ENCODE measurements around the gene CRAT.
"Not testable (repeated sequence)": the region's sequence is repeated elsewhere in the genome, so short reads cannot be mapped to it uniquely, and the experiment has no call there.

CRAT gene

GRCh38 chr9:129138476-129139232 lies 28.1 kb upstream of the CRAT start:
- no peak for DNase-seq (ENCODE audit: low spot score)

GRCh38 chr9:129138144-129138462 lies 27.5 kb upstream of the CRAT start:
- DNase-seq (ENCODE audit: low spot score) = no peak

DNA sequence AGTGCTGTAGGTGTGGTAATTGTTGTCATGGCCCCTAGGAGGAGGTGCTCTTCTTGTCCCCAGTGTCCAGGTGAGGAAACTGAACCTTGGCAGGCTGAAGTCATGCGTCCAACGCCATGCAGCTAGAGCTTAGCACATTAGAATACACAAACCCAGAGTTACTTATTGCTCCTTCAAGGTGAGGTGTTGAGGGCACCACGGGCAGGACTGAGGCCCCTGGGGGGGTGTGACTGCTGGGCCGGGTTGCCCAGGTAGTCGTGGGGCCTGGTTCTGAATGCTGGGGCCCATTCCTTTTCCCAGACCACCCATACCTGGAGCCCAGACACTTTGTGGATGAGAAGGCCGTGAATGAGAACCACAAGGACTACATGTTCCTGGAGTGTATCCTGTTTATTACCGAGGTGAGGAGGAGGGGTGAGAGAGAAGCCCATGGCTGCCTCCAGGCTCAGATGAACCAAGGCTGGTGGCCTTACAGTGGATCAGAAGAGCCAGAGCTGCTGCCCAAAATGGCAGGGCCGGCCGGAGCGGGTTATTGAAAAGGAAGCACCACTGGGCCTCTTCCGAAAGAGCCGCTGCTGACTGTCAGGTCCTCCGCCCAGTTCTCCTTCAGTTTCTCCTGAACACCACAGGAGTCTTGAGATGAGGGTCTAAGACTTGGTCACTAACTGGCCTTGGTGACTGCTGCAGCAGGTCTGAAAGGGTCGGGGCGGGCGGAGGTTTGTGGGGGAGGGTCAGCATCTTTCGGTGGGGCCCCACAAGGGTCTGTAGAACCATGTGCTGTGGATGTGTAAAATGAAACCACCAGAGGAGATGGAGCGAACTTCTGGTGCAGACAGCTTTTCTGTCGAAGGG lies 26.9 kb upstream of the CRAT start:
- DNase-seq (ENCODE audit: low spot score) = no peak

DNA sequence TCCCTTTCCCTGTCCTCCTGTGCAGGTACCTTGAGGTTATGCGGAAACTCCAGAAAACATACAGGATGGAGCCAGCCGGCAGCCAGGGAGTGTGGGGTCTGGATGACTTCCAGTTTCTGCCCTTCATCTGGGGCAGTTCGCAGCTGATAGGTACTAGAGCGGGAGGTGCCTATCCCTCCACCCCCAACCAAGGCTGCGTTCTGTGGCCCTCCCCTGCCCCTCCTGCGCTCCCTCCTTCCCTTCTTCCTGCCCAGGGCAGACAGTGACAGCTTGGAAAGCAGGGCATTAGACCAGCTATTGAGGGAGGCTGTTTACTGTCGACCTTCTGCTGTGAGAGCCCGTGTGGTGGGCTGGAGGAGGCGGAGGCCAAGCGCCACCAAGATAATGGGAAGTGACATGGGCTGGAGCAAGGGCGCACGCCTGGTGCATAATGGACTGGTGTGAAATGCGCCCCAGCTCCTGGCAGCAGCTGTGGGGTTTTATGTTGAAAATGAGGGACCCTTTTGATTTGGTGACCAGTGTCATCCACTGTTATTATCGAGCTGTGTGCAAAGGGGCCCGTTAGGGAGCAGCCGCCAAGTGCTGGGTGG lies 25.9 kb upstream of the CRAT start:
- no peak for DNase-seq (ENCODE audit: low spot score)

DNA sequence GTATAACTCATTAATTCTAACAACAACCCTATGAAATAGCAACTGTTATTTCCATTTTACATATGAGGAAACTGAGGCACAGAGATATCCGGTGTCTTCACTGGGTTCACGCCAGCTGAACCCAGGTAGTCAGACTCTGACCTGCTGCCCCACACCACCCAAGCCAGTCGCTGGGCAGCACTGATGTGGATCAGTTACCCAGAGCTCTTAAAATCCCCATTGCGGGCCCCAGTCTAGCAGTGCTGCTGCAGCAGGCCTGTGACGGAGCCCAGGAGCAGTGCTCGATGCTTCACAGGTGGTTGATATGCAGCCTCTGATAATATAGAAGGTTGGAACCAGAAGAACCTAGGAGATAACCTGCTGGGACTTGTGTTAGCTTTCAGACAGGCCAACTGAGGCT lies 24.9 kb upstream of the CRAT start:
- no peak for DNase-seq (ENCODE audit: low spot score)

DNA sequence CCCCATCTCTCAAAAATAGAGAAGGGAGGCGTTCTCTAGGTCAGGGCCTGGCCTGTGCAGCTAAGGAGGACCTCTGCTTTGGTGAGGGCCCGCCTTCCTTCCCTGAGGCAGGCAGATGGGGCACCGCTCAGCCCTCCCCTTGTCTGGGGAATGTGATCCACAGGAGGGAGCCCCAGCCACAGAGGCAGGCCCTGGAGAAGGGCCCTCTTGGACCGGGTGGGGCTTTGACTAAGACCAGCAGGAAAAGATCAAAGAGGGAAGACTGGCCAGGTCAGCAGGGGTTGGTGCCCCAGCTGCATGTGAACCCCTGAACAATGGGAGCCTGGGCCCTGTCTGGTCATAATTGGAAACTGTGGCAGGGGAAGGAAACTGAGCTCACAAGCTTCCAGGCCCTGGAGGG lies 22.5 kb upstream of the CRAT start:
- no peak for DNase-seq (ENCODE audit: low spot score)

- peak; percentile 87 for DNase-seq (ENCODE audit: low spot score)
Observed at GRCh38 chr9:129131300-129132145, 20.9 kb upstream of the CRAT start.

- no peak for DNase-seq (ENCODE audit: low spot score)
Observed at GRCh38 chr9:129130791-129131190, 20.2 kb upstream of the CRAT start.

GRCh38 chr9:129130271-129130670 lies 19.7 kb upstream of the CRAT start:
- not testable (repeated sequence) for DNase-seq (ENCODE audit: low spot score)

GRCh38 chr9:129128689-129129088 lies 18.1 kb upstream of the CRAT start:
- no peak for DNase-seq (ENCODE audit: low spot score)

DNA sequence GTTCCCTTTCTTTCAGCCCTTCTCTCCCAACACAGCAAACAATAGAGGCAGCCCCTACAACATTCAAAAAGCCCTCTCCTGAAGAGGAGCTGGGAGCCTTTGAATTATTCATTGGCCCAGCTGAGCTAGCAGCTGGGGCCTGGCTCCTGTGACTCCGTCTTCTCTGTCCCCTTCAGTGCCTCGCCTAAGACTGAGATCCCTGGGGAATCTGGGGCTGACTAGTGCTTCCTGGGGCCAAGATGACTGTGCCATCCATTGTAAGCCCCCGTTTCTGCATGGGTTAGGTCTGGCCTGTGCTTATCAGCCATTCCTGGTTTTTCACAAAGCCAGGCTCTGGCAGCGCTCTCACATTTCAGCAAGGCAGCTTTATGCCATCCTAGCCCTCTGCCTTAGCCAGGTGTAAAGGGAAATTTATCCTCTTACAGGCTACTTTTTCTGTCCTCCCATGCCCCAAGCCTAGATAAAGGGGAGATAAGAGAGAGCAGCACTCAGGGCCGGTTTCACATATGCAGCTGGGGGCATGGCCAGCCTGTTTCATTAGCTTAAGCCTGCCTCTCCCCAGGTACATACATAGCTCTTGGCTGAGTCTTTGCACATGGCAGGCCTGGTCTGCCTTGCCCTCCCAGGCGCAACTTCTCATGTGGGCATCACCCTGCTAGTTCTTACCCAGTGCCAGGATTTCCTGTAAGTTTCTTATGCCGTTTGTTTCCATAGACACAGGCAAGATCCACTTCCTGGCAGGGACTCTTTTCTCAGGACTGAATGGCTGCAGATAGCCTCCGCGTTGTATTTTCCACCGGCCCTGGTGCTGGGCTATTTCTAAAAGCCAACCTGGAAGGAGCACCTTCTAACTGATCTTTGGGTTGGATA lies 16.4 kb upstream of the CRAT start:
- no peak for DNase-seq (ENCODE audit: low spot score)

DNA sequence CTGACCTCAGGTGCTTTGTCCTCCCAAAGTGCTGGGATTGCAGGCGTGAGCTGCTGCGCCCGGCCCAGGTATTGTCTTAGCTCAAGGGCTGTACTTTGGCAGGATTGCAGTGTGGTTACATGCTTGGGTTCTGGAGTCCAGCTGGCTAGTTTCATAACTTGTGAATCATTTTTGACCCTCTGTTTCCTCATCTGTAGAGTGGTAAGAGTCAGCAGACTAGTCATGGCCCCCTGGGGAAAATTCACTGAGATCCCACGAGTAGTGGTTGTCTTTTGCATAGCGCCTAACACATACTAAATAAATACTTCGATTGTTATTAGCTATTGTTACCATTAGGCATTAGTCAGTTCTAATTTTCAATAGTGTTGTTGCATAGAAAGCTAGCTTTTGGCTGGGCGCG lies 14.9 kb upstream of the CRAT start:
- no peak for DNase-seq (ENCODE audit: low spot score)

DNA sequence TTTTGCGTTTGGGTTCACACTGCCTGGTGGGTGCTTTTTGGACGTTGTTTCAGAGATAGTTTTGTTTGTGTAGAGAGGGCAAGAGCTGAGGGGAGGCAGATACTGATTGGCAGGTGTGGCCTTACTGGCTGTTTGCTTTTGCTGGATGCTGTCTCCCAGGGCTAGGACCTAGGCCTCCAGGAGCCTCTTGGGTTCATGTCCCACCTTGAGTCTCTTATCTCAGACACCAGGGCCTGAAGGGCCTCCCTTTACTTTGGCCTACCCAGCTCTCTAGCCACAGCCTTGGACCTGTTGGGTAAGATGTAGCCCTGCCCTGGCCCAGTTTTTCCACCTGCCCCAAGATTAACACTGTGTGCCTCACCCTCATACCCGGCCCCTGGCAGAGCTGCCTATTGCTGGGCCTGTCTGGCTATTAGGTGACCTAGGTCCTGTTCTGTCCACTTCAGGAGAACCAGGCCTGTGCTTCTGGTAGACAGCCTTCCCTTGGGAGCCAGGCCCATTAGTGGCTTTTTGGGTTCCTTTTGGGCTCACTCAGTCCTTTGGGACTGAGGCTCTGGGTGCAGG lies 14.0 kb upstream of the CRAT start:
- DNase-seq (ENCODE audit: low spot score) = no peak

GRCh38 chr9:129122976-129123375 lies 12.4 kb upstream of the CRAT start:
- DNase-seq (ENCODE audit: low spot score) = not testable (repeated sequence)

DNA sequence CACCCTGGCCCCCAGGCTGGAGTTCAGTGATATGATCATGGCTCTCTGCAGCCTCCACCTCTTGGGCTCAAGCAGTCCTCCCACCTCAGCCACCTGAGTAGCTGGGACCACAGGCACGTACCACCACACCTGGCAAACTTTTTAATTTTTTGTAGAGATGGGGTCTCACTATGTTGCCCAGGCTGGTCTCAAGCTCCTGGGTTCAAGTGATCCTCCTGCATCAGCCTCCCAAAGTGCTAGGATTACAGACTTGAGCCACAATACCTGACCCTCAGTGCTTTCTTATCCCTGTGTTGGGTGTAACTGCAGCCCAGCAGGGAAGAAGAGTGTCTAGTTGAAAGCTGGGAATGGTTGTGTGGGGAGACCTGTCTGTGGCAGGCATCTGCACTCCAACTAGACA lies 11.5 kb upstream of the CRAT start:
- no peak for DNase-seq (ENCODE audit: low spot score)

GRCh38 chr9:129121483-129121882 lies 10.9 kb upstream of the CRAT start:
- no peak for DNase-seq (ENCODE audit: low spot score)

DNA sequence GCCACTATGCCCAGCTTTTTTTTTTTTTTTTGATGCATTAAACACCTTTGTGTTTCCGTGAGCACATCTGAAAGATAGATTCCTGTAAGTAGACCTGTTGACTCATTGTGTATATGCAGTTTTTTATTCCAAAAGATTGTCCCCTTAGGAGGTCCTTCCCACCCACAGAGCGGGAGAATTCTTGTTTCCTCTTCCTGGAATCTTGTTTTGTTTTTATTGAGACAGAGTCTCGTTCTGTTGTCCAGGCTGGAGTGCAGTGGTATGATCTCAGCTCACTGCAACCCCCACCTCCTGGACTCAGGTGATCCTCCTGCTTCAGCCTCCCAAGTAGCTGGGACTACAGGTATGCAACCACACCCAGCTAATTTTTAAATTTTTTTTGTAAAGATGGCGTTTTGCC lies 8.2 kb upstream of the CRAT start:
- no peak for DNase-seq (ENCODE audit: low spot score)

- no peak for DNase-seq (ENCODE audit: low spot score)
Observed at GRCh38 chr9:129113645-129114304, 3.2 kb upstream of the CRAT start.

DNA sequence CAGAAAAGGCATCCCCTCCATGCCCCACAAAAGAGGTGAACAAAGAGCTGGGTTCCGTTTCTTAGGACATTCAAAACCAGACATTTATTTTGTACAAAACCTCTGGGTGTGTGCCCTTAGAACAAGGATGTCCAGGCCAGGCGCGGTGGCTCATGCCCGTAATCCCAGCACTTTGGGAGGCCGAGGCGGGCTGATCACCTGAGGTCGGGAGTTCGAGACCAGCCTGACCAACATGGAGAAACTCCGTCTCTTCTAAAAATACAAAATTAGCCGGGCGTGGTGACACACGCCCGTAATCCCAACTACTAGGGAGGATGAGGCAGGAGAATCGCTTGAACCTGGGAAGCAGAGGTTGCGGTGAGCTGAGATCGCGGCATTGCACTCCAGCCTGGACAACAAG lies 1.9 kb upstream of the CRAT start:
- DNase-seq (ENCODE audit: low spot score) = not testable (repeated sequence)

DNA sequence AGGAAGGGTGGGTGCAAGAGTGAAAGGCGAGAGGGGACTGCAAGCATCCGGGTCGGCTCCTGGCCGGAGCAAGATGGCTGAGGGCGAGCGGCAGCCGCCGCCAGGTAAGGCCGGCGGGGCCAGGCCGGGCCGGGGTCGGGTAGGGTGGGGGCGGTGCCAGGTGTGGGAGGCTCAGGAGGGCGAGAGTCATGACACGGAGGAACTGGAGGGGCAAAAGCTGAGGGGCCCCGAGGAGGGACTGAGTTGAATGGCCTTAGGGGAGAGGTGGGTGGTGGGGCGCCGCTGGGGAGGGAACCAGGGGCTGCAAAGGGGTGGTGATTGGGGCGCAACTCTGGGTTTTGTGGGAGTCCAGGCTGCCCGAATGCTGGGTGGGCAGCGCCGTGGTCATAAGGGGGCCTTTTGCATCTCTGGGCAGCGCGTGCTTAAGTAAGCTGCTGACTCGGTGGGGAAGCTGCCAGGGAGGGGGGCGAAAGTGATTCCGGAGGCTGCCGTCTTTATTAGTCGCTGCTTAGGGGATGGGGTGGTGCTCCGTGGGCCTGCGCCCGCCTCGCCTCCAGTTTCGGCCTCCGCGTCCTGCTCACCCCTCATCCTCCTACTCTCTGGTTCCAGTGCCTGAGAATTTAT lies 1.0 kb upstream of the CRAT start:
- DNase-seq (ENCODE audit: low spot score) = peak; percentile 44
